UCSD-AML1 (cell line): Measurements from ENCODE around the gene MAP1A.

Source experiments
- DNase-seq: peaks from one replicate; lab custom pipeline; 2025; ENCODE audit not compliant: unreplicated experiment; lab: John Stamatoyannopoulos, UW

MAP1A gene

GRCh38 chr15:43510200-43511011 lies 7.0 kb upstream of the MAP1A start:
- peak; percentile 98 for DNase-seq

DNA sequence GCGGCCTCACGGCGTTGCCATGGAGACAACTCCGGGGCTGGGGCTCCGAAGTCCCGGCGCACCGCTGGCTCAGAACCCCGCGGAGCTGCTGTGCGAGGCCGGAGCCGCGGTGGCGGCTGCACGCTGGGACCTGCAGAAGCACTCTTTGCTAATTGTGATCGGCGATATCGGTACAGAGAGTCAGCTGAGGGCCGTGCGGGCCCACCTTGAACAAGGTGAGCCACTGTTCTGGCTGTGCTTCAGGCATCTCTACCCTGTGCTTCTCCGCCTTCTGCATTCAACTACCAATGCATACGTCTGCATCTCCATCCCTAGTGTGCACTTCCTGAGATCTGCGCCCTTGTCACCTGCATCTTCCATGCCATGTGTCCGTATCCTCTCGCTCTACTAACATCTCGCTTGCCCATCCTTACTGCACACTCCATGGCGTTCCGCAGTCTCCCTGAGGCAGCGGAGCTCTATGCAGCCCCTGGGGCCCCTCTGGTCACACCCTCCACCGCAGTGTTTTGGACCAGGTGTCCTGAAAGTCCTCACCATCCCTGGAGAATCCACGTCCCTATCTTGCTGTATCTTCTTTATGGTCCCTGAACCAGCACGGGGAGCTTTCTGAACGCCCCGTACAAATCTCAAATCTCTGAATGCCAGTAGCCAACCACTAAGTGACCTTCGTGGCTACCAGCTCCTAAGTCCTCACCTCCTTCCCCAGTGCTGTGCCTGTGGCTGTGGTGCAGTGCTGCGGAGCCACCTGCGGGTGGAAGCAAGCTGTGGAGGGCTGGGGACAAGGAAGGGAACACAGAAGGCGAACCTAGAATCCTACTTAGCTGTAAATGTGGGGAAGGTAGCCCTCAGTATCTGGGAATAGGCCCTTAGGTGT lies 6.2 kb upstream of the MAP1A start:
- peak; percentile 46 for DNase-seq

DNA sequence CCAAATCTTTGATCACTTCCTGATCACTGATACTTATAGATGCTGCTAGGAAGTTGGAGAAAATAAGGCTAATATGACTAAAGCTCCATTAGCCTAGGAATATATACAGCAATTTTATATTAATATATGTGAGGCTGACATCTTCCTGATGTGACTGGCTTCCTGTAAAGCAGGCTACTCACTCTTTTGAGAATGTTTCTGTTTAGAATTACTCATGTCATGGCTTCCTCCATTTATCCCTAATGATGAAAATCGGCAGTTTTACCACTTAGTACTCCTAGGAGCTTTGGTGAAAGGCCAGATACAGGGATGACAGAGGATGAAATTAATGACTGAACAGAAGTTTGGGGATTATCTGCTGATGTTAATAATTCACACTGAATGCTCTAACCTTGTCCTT lies 3.9 kb upstream of the MAP1A start:
- DNase-seq: no peak

DNA sequence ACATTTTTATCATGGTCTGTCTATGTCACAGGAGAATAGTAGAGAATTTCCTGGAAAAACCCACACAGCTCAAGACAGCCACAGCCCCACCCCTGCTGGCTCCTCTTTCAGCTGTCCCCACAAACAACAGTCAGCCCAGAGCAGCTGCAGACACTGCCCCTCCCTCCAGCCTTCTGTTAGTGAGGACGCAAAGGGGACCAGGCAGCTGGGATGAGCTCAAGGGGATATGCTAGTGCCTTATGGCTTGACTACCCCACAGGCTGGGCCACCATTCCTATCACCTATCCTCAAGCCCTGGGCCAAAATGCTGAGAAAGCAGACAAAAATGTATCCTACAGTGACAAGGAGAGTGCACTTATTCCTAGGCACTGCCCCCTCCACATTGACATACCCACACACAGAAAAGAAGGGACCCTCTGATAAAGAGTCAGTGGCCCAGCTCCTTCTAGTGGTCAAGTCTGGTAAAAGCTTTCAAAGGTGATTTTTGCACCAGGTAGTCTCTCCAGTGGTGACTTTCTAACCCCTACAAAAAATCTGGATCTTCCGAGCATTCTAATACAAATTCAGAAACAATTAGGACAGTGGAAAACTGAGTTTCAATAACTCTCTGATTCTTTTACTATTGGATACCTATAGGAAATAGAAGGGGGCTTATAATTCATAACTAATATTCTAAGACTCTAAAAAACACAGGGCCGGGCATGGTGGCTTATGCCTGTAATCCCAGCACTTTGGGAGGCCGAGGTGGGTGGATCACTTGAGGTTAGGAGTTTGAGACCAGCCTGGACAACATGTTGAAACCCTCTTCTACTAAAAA lies 3.0 kb upstream of the MAP1A start:
- peak; percentile 32 for DNase-seq

- DNase-seq: no peak
These were observed 1.7 kb upstream of the MAP1A start for GRCh38 chr15:43515741-43516140.

DNA sequence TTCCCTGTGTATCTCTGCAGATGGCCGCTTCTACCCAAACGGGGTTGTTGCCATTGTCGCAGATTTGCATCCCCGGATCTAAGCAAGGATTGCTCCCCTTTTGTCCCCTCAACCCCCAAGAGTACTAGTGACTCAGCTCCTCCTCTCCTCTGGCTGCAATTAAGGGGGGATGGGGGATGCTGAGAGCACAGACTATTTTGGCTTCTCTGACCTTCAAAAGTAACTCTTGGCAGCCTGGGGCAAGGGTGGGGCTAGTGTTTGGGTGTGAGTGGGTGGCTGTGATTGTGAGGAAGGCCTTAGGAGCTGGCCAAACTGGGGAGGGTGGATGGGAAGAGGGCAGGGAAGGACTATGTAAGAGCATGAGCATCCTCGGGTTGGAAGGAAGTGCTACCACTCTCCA lies 1.2 kb upstream of the MAP1A start:
- no peak for DNase-seq

- DNase-seq: no peak
These were observed 531 bp upstream of the MAP1A start for GRCh38 chr15:43516801-43517353.

GRCh38 chr15:43518197-43518761 lies 871 bp downstream of the MAP1A start:
- DNase-seq: no peak

GRCh38 chr15:43519196-43519595 lies 1.8 kb downstream of the MAP1A start:
- DNase-seq: no peak

DNA sequence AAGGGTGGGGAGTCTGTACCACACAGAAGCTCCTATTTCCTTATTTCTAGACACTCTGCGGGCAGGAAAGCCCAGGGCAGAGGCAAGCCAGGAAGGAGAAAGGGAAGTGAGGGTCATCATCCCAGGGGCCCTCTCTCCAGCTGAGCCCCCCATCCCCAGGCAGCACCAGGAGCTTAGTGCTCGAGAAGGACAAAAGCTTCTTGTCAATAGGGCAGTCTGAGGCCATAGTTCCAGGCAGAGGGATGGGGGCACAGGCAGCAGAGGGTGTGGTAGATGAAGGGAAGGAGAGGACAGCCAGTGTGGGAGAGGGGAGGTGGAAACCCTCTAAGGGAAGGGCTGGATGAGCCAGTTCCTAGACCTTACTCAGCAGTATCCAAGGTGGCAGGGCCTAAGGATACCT lies 2.7 kb downstream of the MAP1A start:
- DNase-seq: no peak

DNA sequence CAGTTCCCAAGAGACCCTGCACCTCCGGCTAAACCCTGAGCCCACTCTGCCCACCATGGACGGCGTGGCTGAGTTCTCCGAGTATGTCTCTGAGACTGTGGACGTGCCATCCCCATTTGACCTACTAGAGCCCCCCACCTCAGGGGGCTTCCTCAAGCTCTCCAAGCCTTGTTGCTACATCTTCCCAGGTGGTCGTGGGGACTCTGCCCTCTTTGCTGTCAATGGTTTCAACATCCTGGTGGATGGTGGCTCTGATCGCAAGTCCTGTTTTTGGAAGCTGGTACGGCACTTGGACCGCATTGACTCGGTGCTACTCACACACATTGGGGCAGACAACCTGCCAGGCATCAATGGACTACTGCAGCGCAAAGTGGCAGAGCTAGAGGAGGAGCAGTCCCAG lies 4.0 kb downstream of the MAP1A start:
- no peak for DNase-seq

- DNase-seq: no peak
These were observed 4.8 kb downstream of the MAP1A start for GRCh38 chr15:43522247-43522646.

DNA sequence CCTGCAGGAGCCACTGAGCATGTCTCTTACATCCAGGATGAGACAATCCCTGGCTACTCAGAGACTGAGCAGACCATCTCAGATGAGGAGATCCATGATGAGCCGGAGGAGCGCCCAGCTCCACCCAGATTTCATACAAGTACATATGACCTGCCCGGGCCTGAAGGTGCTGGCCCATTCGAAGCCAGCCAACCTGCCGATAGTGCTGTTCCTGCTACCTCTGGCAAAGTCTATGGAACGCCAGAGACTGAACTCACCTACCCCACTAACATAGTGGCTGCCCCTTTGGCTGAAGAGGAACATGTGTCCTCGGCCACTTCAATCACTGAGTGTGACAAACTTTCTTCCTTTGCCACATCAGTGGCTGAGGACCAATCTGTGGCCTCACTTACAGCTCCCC lies 6.2 kb downstream of the MAP1A start:
- DNase-seq: no peak

DNA sequence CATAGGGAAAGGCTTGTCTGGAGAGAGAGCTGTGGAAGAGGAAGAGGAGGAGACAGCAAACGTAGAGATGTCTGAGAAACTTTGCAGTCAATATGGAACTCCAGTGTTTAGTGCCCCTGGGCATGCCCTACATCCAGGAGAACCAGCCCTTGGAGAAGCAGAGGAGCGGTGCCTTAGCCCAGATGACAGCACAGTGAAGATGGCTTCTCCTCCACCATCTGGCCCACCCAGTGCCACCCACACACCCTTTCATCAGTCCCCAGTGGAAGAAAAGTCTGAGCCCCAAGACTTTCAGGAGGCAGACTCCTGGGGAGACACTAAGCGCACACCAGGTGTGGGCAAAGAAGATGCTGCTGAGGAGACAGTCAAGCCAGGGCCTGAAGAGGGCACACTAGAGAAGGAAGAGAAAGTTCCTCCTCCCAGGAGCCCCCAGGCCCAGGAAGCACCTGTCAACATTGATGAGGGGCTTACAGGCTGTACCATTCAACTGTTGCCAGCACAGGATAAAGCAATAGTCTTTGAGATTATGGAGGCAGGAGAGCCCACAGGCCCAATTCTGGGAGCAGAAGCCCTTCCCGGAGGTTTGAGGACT lies 6.9 kb downstream of the MAP1A start:
- DNase-seq: no peak

- DNase-seq: no peak
These were observed 7.7 kb downstream of the MAP1A start for GRCh38 chr15:43525131-43525530.

- DNase-seq: no peak
These were observed 9.0 kb downstream of the MAP1A start for GRCh38 chr15:43526261-43526930.

DNA sequence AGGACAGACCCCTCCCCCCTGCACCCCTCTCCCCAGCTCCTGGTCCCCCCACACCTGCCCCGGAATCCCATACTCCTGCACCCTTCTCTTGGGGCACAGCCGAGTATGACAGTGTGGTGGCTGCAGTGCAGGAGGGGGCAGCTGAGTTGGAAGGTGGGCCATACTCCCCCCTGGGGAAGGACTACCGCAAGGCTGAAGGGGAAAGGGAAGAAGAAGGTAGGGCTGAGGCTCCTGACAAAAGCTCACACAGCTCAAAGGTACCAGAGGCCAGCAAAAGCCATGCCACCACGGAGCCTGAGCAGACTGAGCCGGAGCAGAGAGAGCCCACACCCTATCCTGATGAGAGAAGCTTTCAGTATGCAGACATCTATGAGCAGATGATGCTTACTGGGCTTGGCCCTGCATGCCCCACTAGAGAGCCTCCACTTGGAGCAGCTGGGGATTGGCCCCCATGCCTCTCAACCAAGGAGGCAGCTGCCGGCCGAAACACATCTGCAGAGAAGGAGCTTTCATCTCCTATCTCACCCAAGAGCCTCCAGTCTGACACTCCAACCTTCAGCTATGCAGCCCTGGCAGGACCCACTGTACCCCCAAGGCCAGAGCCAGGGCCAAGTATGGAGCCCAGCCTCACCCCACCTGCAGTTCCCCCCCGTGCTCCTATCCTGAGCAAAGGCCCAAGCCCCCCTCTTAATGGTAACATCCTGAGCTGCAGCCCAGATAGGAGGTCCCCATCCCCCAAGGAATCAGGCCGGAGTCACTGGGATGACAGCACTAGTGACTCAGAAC lies 9.8 kb downstream of the MAP1A start:
- no peak for DNase-seq

GRCh38 chr15:43527802-43528541 lies 10.6 kb downstream of the MAP1A start:
- DNase-seq: no peak
